Neural crest cell (in vitro differentiated cells): Measurements from ENCODE around the gene WSCD2. TPM values are rescaled to one million over a fixed set of nuclear protein-coding genes. Genes with fewer than 3 reads are reported as not detected.

Experiments used
- DNase-seq: peaks from one replicate; pipeline ENCODE4 v3.0.0; 2021; ENCODE audit warnings: low read depth, mixed read lengths, low spot score
- H3K27ac Mint-ChIP-seq: one replicate; pipeline ENCODE4 v1.8.0; 2021; ENCODE audit warnings: mild to moderate bottlenecking, mixed read lengths; ENCODE audit not compliant: unreplicated experiment
- H3K27me3 Mint-ChIP-seq: 2 replicates; pipeline ENCODE4 v1.8.0; 2021; ENCODE audit warnings: low read depth, mild to moderate bottlenecking, mixed read lengths
- H3K36me3 Mint-ChIP-seq: 2 replicates; pipeline ENCODE4 v1.8.0; 2021; ENCODE audit warnings: low read depth, mild to moderate bottlenecking, mixed read lengths
- H3K4me1 Mint-ChIP-seq: 2 replicates; pipeline ENCODE4 v1.8.0; 2021; ENCODE audit warnings: mixed read lengths
- H3K4me3 Mint-ChIP-seq: one replicate; pipeline ENCODE4 v1.8.0; 2021; ENCODE audit warnings: mild to moderate bottlenecking, mixed read lengths
- H3K9me3 Mint-ChIP-seq: 2 replicates; pipeline ENCODE4 v1.8.0; 2021; ENCODE audit warnings: mixed read lengths
- CTCF ChIP-seq: fragments of 200-600 bp; sonication (generic); conservative IDR thresholded peaks from 2 replicates; pipeline ENCODE4 v1.5.0; 2021; ENCODE audit warnings: antibody characterized with exemption, mild to moderate bottlenecking
- total RNA-seq: library from RNA; stranded (reverse); gene quantifications from 2 replicates; pipeline ENCODE4 v1.2.1, GENCODE V29; 2021

WSCD2 gene
- total RNA-seq, 1 donor from 2014 or later: 1.4 TPM

- peak overlapping the region; percentile 57 for H3K27ac Mint-ChIP-seq
- H3K27me3 Mint-ChIP-seq: peaks cover 4% of the 10 kb centered on the region
Observed at GRCh38 chr12:108298761-108299275, 169.7 kb downstream of the WSCD2 start.

GRCh38 chr12:108299516-108299915 is 170.4 kb downstream of the WSCD2 start:
- H3K4me3 Mint-ChIP-seq: no peak overlapping the region
- no peak overlapping the region for H3K27ac Mint-ChIP-seq
- H3K27me3 Mint-ChIP-seq: no peaks in the 10 kb centered on the region
- no peaks in the 10 kb centered on the region for H3K9me3 Mint-ChIP-seq
- no peak for DNase-seq
- no peak for TF ChIP-seq CTCF
- no peaks in the 10 kb centered on the region for H3K36me3 Mint-ChIP-seq
- peaks cover 21% of the 10 kb centered on the region for H3K4me1 Mint-ChIP-seq

More at GRCh38 chr12:108298761-108299275, 169.7 kb downstream of the WSCD2 start:
- Mint-ChIP-seq H3K4me3 (no peak overlapping the region), H3K36me3 (no peaks in the 10 kb centered on the region), H3K9me3 (no peaks in the 10 kb centered on the region), H3K4me1 (peaks cover 18% of the 10 kb centered on the region)
- DNase-seq: no peak
- TF ChIP-seq CTCF: no peak

Other genes starting within 250 kb of the WSCD2 start
- gene CMKLR1, start 210.0 kb downstream of the WSCD2 start, total RNA-seq: 0.32 and 0.44 TPM in 2 replicates